HEK293 (cell line): ENCODE data around the gene MAML3.

ENCODE experiments used
- CTCF ChIA-PET: fragments of 350-600 bp; formaldehyde crosslinking; extraction: SDS; loops from one replicate; lab custom pipeline; 2021; ENCODE audit warnings: antibody characterized with exemption; lab: Yijun Ruan, JAX
- POLR2A ChIA-PET: fragments of 300-600 bp; formaldehyde crosslinking; extraction: SDS; loops from one replicate; lab custom pipeline; 2020; ENCODE audit warnings: antibody characterized with exemption, inconsistent platforms; lab: Yijun Ruan, JAX
- H3K27ac ChIP-seq: fragments of 200-500 bp; sonication (Bioruptor generic); 2 replicates; pipeline ENCODE4 v1.5.1; 2014; ENCODE audit warnings: low read depth, low read length, control low read depth, inconsistent platforms; ENCODE audit errors: extremely low read depth
- H3K36me3 ChIP-seq, 2 experiments: fragments of 200-500 bp in 1 of 2; sonication (Bioruptor generic) in 1 of 2; 1 replicate in 1 of 2; 2 replicates in 1 of 2; pipeline ENCODE4 v1.5.1; 2014 to 2017; ENCODE audit warnings: inconsistent platforms in 2 of 2, low read length in 2 of 2; ENCODE audit not compliant: control insufficient read depth in 2 of 2, insufficient read depth in 1 of 2
- H3K4me1 ChIP-seq: fragments of 200-500 bp; sonication (Bioruptor generic); 2 replicates; pipeline ENCODE4 v1.5.1; 2014; ENCODE audit warnings: mild to moderate bottlenecking, low read length, inconsistent platforms; ENCODE audit not compliant: control insufficient read depth, insufficient read depth
- H3K4me3 ChIP-seq: 2 replicates; pipeline ENCODE4 v1.5.1; 2011; ENCODE audit warnings: low read depth, mild to moderate bottlenecking, control low read depth, low read length, moderate library complexity
- H3K9me3 ChIP-seq: fragments of 200-500 bp; sonication (Bioruptor generic); 2 replicates; pipeline ENCODE4 v1.5.1; 2014; ENCODE audit warnings: low read depth, low read length, inconsistent platforms; ENCODE audit not compliant: control insufficient read depth, insufficient read depth
- GLI2 ChIP-seq: fragments of 450-650 bp; formaldehyde crosslinking; IDR thresholded peaks from 2 replicates; pipeline ENCODE4; 2017; ENCODE audit warnings: missing biosample characterization, missing genetic modification characterization, low read depth, borderline replicate concordance
- GLIS2 ChIP-seq: fragments of 450-650 bp; formaldehyde crosslinking; IDR thresholded peaks from 2 replicates; pipeline ENCODE4 v1.5.1; 2016; ENCODE audit warnings: missing biosample characterization, missing genetic modification characterization
- IKZF3 ChIP-seq: fragments of 450-650 bp; IDR thresholded peaks from 2 replicates; pipeline ENCODE4 v1.5.0; 2018; ENCODE audit warnings: missing biosample characterization, mild to moderate bottlenecking, missing genetic modification characterization, moderate library complexity
- INSM2 ChIP-seq: fragments of 450-650 bp; formaldehyde crosslinking; IDR thresholded peaks from 2 replicates; pipeline ENCODE4 v1.5.1; 2016; ENCODE audit warnings: missing biosample characterization, missing genetic modification characterization
- KLF10 ChIP-seq: fragments of 450-650 bp; IDR thresholded peaks from 2 replicates; pipeline ENCODE4 v1.5.1; 2018; ENCODE audit warnings: missing biosample characterization, mild to moderate bottlenecking, missing genetic modification characterization
- KLF9 ChIP-seq: fragments of 450-650 bp; formaldehyde crosslinking; IDR thresholded peaks from 2 replicates; pipeline ENCODE4 v1.5.1; 2016; ENCODE audit warnings: missing biosample characterization, missing genetic modification characterization, low read depth
- PRDM4 ChIP-seq: fragments of 450-650 bp; formaldehyde crosslinking; IDR thresholded peaks from 2 replicates; pipeline ENCODE4 v1.5.1; 2017; ENCODE audit warnings: missing biosample characterization, missing genetic modification characterization
- SP2 ChIP-seq: fragments of 450-650 bp; formaldehyde crosslinking; IDR thresholded peaks from 2 replicates; pipeline ENCODE4 v1.5.1; 2016; ENCODE audit warnings: missing biosample characterization, missing genetic modification characterization
- SP3 ChIP-seq: fragments of 450-650 bp; formaldehyde crosslinking; IDR thresholded peaks from 2 replicates; pipeline ENCODE4 v1.5.1; 2016; ENCODE audit warnings: missing biosample characterization, missing genetic modification characterization
- SP7 ChIP-seq: fragments of 450-650 bp; formaldehyde crosslinking; IDR thresholded peaks from 2 replicates; pipeline ENCODE4 v1.5.1; 2016; ENCODE audit warnings: missing biosample characterization, missing genetic modification characterization
- TRIM28 ChIP-seq: IDR thresholded peaks from 2 replicates; pipeline ENCODE4 v1.6.1; 2011; ENCODE audit warnings: low read length, control low read depth, borderline replicate concordance
- ZBTB21 ChIP-seq: fragments of 450-650 bp; formaldehyde crosslinking; IDR thresholded peaks from 2 replicates; pipeline ENCODE4 v1.5.1; 2017; ENCODE audit warnings: missing biosample characterization, missing genetic modification characterization
- ZNF121 ChIP-seq: fragments of 450-650 bp; formaldehyde crosslinking; IDR thresholded peaks from 2 replicates; pipeline ENCODE4 v1.5.1; 2016; ENCODE audit warnings: missing biosample characterization, missing genetic modification characterization
- ZNF274 ChIP-seq, 2 experiments: fragments of 200-500 bp in 1 of 2; fragments of 450-650 bp in 1 of 2; sonication (Bioruptor generic) in 1 of 2; formaldehyde crosslinking in 1 of 2; IDR thresholded peaks; 2 replicates each; pipeline versions ENCODE4 v1.5.1 to v1.6.1; 2014 to 2016; ENCODE audit warnings: borderline replicate concordance in 1 of 2, inconsistent platforms in 1 of 2, low read length in 1 of 2, missing biosample characterization in 1 of 2, missing genetic modification characterization in 1 of 2
- ZNF366 ChIP-seq: fragments of 450-650 bp; formaldehyde crosslinking; conservative IDR thresholded peaks from 2 replicates; pipeline ENCODE4 v1.5.1; 2016; ENCODE audit warnings: missing biosample characterization, missing genetic modification characterization
- ZNF623 ChIP-seq: fragments of 450-650 bp; formaldehyde crosslinking; IDR thresholded peaks from 2 replicates; pipeline ENCODE4 v1.5.1; 2016; ENCODE audit warnings: missing biosample characterization, missing genetic modification characterization
- ZNF629 ChIP-seq: fragments of 450-650 bp; formaldehyde crosslinking; IDR thresholded peaks from 2 replicates; pipeline ENCODE4 v1.5.1; 2017; ENCODE audit warnings: missing biosample characterization, missing genetic modification characterization
- ZNF677 ChIP-seq: fragments of 450-650 bp; IDR thresholded peaks from 2 replicates; pipeline ENCODE4 v1.5.0; 2018; ENCODE audit warnings: missing biosample characterization, mild to moderate bottlenecking, missing genetic modification characterization, moderate library complexity
- ZNF692 ChIP-seq: fragments of 450-650 bp; formaldehyde crosslinking; IDR thresholded peaks from 2 replicates; pipeline ENCODE4 v1.5.1; 2016; ENCODE audit warnings: missing biosample characterization, missing genetic modification characterization
- ZNF747 ChIP-seq: fragments of 450-650 bp; formaldehyde crosslinking; IDR thresholded peaks from 2 replicates; pipeline ENCODE4 v1.5.1; 2016; ENCODE audit warnings: missing biosample characterization, missing genetic modification characterization
- ZSCAN23 ChIP-seq: fragments of 450-650 bp; formaldehyde crosslinking; IDR thresholded peaks from 2 replicates; pipeline ENCODE4 v1.5.1; 2016; ENCODE audit warnings: missing biosample characterization, missing genetic modification characterization
- TF ChIP-seq, protein P1 (sequence below): fragments of 450-650 bp; formaldehyde crosslinking; IDR thresholded peaks from 2 replicates; pipeline ENCODE4 v1.5.1; 2016; ENCODE audit warnings: missing biosample characterization, missing genetic modification characterization

Gene MAML3

DNA sequence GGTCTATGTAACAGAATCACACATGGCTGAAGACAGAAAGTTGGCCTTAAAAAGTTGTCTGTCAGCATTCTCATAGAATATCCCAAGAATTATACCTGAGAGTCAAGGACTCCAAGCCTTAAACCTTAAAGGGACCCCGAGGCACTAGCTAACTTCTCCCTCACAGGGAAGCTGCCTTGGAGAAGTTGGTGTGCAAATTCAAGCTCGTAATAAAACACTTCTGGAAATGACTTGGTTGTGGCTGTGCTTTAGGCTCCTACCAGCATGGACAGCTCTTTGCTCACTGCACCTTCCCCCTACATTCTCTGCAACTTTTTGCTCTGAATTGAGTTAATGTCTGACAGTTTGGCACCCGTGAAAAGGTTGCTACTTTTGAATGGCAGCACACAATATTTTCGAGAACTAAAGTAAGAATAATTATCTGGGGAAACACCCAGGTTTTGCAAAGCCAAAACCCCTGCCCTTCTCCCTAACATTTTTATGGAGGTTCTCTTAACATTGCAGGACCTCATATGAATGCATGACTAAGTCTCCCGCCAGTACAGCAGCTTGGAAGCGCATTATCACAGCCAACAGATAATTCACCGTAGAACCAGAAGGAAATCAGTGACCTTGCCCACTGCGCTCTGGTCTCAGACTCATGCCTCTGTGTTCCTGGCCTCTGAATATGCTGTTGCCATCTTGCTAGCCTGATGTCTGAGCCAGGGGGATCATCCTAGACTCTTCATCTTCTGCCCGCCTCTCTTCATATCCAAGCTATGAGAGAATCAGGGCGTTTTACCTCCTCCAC is 397.4 kb downstream of the MAML3 start:
- CTCF ChIA-PET: interaction anchor here (0.6 kb wide), 1 partner anchor 516 kb away, joined by 3 read pairs; no protein-coding TSS in a partner anchor
- POLR2A ChIA-PET: interaction anchor here (0.7 kb wide), 1 partner anchor 31 kb away, joined by 7 read pairs; no protein-coding TSS in a partner anchor

DNA sequence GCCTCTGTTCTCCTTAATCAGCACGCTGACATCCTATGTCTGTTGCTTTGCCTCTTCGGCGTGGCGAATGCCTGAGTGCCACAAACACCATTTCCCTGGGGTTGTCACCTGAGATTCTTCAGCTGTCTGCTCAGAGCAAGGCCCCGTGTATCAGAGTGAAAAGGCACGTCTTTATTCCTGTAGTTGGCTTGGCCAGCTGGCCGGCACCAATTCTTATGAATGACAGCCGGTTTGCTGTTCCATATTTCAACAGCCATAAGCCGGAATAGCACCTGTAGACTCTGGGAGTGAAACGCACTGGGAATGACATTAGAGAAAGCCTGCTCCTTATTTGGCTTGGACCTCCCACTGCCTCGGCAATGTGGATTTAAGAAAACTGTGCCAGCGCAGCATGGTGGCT is 399.0 kb downstream of the MAML3 start:
- ChIA-PET POLR2A (no interaction called here), CTCF (no interaction called here)
- Histone ChIP-seq H3K9me3 (no peaks in the 10 kb centered on the region), H3K36me3 (no peaks in the 10 kb centered on the region), H3K4me3 (no peak overlapping the region), H3K4me1 (no peaks in the 10 kb centered on the region), H3K27ac (no peak overlapping the region)
- TF ChIP-seq ZBTB21: no peak
- TF ChIP-seq KLF9 (tag by site-specific recombination): no peak
- TF ChIP-seq INSM2: no peak
- TF ChIP-seq ZNF692: no peak
- no peak for TF ChIP-seq ZNF747 (tag by site-specific recombination)
- TF ChIP-seq ZNF629 (tag by site-specific recombination): no peak
- no peak for TF ChIP-seq PRDM4 (tag by site-specific recombination)
- no peak for TF ChIP-seq SP7 (tag by site-specific recombination)
- TF ChIP-seq ZNF274 (IDR thresholded peaks at IDR 0.05; ENCODE audit: low read length): no peak
- no peak for TF ChIP-seq ZNF274 (tag by site-specific recombination; IDR thresholded peaks at IDR 0.05; ENCODE audit: borderline replicate concordance)
- no peak for TF ChIP-seq ZNF677
- no peak for TF ChIP-seq KLF10 (tag by site-specific recombination)
- no peak for TF ChIP-seq ZNF623 (tag by site-specific recombination)
- TF ChIP-seq GLIS2 (tag by site-specific recombination): no peak
- TF ChIP-seq ZNF121 (tag by site-specific recombination): no peak
- no peak for TF ChIP-seq TRIM28
- TF ChIP-seq SP2: no peak
- no peak for TF ChIP-seq GLI2
- no peak for TF ChIP-seq SP3 (tag by site-specific recombination)

More for the DNA sequence above, 397.4 kb downstream of the MAML3 start:
- no peaks in the 10 kb centered on the region for H3K36me3 ChIP-seq
- H3K4me3 ChIP-seq: no peak overlapping the region
- H3K4me1 ChIP-seq: no peaks in the 10 kb centered on the region
- H3K27ac ChIP-seq: no peak overlapping the region
- no peaks in the 10 kb centered on the region for H3K9me3 ChIP-seq
- TF ChIP-seq ZSCAN23 (tag by site-specific recombination) (no peak), IKZF3 (no peak), ZNF366 (tag by site-specific recombination) (no peak)
- TF ChIP-seq, protein P1, sequence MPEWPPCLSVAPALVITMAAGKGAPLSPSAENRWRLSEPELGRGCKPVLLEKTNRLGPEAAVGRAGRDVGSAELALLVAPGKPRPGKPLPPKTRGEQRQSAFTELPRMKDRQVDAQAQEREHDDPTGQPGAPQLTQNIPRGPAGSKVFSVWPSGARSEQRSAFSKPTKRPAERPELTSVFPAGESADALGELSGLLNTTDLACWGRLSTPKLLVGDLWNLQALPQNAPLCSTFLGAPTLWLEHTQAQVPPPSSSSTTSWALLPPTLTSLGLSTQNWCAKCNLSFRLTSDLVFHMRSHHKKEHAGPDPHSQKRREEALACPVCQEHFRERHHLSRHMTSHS (tag by site-specific recombination): no peak
